GM12875 (cell line): Measurements from ENCODE around the gene NTHL1.

Source experiments
- H3K4me3 ChIP-seq: one replicate; pipeline ENCODE4 v1.5.1; 2011; ENCODE audit warnings: low read depth, low read length, control low read depth
- TF ChIP-seq, protein P1 (sequence below): IDR thresholded peaks from 2 replicates; pipeline ENCODE4 v1.5.1; 2011; ENCODE audit warnings: low read depth, mild to moderate bottlenecking, control low read depth, inconsistent platforms, low read length, moderate library complexity, borderline replicate concordance; ENCODE audit not compliant: insufficient read depth

The NTHL1 gene

DNA sequence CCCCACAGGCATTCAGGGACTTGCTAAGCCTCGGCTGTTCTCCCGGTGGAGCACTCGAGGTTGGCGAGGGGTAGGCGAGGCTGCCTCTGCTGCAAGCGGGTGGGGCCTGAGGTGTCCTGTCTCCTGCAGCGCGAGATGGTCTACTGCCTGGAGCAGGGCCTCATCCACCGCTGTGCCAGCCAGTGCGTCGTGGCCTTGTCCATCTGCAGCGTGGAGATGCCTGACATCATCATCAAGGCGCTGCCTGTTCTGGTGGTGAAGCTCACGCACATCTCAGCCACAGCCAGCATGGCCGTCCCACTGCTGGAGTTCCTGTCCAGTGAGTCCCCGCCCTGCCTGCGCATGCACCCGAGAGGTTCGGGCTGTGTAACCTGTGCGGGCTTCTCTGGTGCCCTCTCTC is 26.4 kb upstream of the NTHL1 start:
- H3K4me3 ChIP-seq, result no peak overlapping the region
- TF ChIP-seq, protein P1, sequence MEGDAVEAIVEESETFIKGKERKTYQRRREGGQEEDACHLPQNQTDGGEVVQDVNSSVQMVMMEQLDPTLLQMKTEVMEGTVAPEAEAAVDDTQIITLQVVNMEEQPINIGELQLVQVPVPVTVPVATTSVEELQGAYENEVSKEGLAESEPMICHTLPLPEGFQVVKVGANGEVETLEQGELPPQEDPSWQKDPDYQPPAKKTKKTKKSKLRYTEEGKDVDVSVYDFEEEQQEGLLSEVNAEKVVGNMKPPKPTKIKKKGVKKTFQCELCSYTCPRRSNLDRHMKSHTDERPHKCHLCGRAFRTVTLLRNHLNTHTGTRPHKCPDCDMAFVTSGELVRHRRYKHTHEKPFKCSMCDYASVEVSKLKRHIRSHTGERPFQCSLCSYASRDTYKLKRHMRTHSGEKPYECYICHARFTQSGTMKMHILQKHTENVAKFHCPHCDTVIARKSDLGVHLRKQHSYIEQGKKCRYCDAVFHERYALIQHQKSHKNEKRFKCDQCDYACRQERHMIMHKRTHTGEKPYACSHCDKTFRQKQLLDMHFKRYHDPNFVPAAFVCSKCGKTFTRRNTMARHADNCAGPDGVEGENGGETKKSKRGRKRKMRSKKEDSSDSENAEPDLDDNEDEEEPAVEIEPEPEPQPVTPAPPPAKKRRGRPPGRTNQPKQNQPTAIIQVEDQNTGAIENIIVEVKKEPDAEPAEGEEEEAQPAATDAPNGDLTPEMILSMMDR, result no peak

GRCh38 chr16:2072926-2073325 is 25.3 kb upstream of the NTHL1 start:
- no peak overlapping the region for H3K4me3 ChIP-seq

DNA sequence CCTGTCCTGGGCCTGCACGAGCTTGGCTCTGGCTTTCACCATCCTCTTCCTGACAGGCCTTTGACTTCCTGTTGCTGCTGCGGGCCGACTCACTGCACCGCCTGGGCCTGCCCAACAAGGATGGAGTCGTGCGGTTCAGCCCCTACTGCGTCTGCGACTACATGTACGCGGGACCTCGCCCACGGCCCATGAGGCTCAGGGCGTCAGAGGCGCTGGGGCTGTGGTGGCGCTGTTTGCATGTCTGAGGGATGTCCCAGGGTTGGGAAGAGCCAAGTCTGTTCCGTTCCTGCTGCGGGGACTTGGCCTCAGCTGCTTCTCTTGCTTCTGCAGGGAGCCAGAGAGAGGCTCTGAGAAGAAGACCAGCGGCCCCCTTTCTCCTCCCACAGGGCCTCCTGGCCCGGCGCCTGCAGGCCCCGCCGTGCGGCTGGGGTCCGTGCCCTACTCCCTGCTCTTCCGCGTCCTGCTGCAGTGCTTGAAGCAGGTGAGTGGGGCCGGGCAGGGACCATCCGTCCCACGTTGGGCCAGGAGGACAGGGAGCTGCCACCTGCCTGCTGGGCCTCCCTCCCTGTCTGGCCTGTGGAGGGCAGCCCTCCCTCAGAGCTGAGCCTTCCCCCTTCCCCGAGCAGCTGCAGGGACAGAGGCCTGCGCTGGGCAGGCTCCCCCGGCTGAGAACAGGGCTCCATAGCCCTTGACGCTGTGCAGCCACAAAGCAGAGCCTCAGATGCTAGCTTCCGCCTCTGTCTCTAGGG is 24.0 kb upstream of the NTHL1 start:
- TF ChIP-seq, protein P1, result no peak
- H3K4me3 ChIP-seq, result no peak overlapping the region

More at GRCh38 chr16:2072926-2073325, 25.3 kb upstream of the NTHL1 start:
- TF ChIP-seq, protein P1, result no peak

DNA sequence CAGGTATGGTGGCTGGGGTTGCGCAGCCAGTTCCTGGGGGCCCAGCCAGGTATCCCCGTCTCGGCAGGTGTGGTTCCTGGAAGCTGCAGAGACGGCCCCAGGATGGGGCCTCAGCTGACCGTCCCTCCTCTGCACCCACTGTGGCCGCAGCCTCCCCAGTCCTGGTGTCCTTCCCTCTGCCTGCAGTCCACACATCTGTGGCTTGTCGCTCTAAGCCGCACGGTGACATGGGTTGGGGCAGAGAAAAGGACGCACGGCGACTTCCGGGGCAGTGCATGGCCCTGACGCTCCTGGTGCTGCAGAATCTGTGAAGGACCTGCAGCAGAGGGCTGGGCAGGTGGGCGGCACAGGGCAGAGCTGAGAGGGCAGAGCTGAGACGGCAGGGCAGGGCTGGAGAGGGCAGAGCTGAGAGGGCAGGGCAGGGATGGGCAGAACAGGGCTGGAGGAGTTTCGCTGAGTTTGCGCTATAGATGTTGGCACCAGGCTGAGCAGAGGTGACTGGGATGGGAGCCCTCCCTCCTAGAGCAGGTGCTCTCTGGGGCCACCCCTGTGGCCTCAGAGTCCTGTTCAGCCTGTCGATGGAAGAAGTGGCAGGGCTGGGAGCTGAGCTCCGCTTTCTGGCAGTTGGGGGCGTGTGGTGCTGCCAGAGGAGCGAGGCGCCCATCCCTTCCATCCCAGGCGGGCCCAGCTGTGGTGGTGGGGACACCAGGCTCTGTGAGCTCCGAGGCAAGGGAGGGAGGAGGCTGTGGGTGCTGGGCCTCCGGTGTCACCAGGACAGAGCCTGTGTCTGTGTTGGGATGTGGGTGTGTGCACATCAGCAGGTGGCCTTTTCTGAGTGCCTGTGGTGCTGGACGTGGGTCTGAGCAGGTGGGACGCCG is 23.2 kb upstream of the NTHL1 start:
- H3K4me3 ChIP-seq, result no peak overlapping the region
- TF ChIP-seq, protein P1, result no peak

GRCh38 chr16:2066139-2066538 is 18.5 kb upstream of the NTHL1 start:
- H3K4me3 ChIP-seq, result no peak overlapping the region
- TF ChIP-seq, protein P1, result no peak

DNA sequence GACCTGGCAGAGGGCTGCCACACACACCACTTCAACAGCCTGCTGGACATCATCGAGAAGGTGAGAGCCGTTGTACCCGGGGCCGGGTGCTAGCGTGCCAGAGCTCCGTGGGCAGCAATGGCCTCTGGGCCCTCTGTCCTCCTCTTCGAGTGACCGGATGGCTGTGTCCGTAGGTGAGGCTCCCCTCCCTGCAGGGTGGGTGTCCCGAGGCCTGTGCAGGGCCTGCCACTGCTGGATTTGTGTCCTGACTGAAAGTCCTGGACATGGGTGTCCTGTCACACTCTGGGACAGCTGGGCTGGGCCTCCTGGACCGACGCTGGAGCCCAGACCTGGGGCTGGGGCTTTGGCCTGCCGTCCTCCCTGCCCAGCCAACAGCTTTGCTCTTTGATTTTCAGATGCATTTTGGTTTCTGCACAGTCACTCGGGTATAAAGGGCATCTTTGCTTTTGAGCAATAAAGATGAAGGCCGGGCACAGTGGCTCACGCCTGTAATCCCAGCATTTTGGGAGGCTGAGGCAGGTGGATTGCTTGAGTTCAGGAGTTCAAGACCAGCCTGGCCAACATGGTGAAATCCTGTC is 16.8 kb upstream of the NTHL1 start:
- TF ChIP-seq, protein P1, result no peak
- no peak overlapping the region for H3K4me3 ChIP-seq
